H1 (cell line): ENCODE measurements around the gene GRIFIN. TPM values are rescaled to one million over a fixed set of nuclear protein-coding genes. Genes with fewer than 3 reads are reported as not detected.

Source experiments
- CBX5 ChIP-seq: fragments of 300-800, 300-1000 bp; sonication (generic); IDR thresholded peaks from 2 replicates; pipeline ENCODE4 v1.7.1; 2016; ENCODE audit warnings: antibody characterized with exemption, low read length, low read depth
- GTF2F1 ChIP-seq: IDR thresholded peaks from 2 replicates; pipeline ENCODE4 v1.6.1; 2012; ENCODE audit warnings: low read depth, low read length, improper control_type of control experiment, borderline replicate concordance
- POLR2AphosphoS5 ChIP-seq: IDR thresholded peaks from 2 replicates; pipeline ENCODE4 v1.6.1; 2011; ENCODE audit warnings: low read depth, low read length
- RBBP5 ChIP-seq: IDR thresholded peaks from 2 replicates; pipeline ENCODE4 v1.7.1; 2012; ENCODE audit warnings: low read depth, mild to moderate bottlenecking, inconsistent platforms, low read length, moderate library complexity, borderline replicate concordance
- SP4 ChIP-seq: IDR thresholded peaks from 2 replicates; pipeline ENCODE4 v1.6.1; 2012; ENCODE audit warnings: low read length, inconsistent platforms
- TCF12 ChIP-seq: IDR thresholded peaks from 2 replicates; pipeline ENCODE4 v1.6.1; 2011; ENCODE audit warnings: low read depth, mild to moderate bottlenecking, low read length
- polyA plus RNA-seq, 7 experiments: library from polyadenylated mRNA; depleted of rRNA in 3 of 7; stranded (reverse) in 5 of 7; unstranded in 2 of 7; fragments of >200 nt in 5 of 7; fragments of 200-250 nt in 2 of 7; gene quantifications; 1 replicate in 5 of 7; 2 replicates in 1 of 7; 4 replicates in 1 of 7; pipeline versions ENCODE4 v1.2.1 to v1.2.3, GENCODE V29; 2011 to 2013; ENCODE audit warnings: missing spikeins in 2 of 7, mixed read lengths in 2 of 7
- total RNA-seq: library from RNA; stranded (reverse); fragmentation: NEBNext Ultra II Directional; extraction: Animal tissue kit (Norgen Biotek cat#: 25700); gene quantifications from 2 replicates; pipeline ENCODE4 v1.2.1, GENCODE V29; 2021

The GRIFIN gene
- total and polyA plus RNA-seq, 2 of the 8 experiments (the other 6 are each of a cell fraction or from before 2014, with no cell fraction given): not detected

DNA sequence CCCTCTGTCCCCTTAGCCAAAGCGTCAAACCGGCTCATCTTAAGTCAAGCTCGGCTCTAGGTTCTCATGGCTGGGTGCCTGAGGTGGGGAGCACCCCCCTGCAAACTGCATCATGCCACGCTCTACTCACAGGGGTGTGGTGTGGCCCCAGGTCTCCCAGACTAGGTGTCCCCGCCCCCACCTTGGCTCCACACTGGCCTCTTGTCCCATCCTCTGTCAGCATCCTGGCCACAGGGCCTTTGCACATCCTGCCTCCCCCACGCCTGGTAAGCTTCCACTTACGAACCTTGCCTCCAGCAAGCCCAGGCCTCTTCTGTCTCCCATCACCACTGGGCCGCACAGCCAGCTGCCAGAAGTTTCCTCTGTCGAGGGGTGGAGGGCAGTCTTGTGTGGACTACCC is 20.2 kb upstream of the GRIFIN start (continued):
- no peak for TF ChIP-seq POLR2AphosphoS5
- 0 out of 2 replicates have a peak, but pooled peaks have one; percentile 3 for TF ChIP-seq RBBP5
- no peak for TF ChIP-seq TCF12
- no peak for TF ChIP-seq CBX5
- no peak for TF ChIP-seq GTF2F1
- no peak for TF ChIP-seq SP4
- TF ChIP-seq, all 59 proteins: peak for 4
